GM23338 (cell line): Measurements from ENCODE around the gene GRID1. TPM values are rescaled to one million over a fixed set of nuclear protein-coding genes. Genes with fewer than 3 reads are reported as not detected.

Source experiments
- ATAC-seq: fragments of 200-7000 bp; cut with Tn5 transposase; 3 replicates; pipeline ENCODE4 v1.9.1; 2020
- DNase-seq: peaks from one replicate; pipeline ENCODE4 v3.0.0-alpha.2; 2015; ENCODE audit warnings: low spot score
- H2AFZ ChIP-seq: fragments of 200-600 bp; sonication (generic); 2 replicates; pipeline ENCODE4 v1.8.0; 2016; ENCODE audit warnings: antibody characterized with exemption, mild to moderate bottlenecking, moderate library complexity
- H3F3A ChIP-seq: fragments of 200-600 bp; sonication (generic); replicated peaks from 2 replicates; pipeline ENCODE4 v1.8.0; 2017; ENCODE audit warnings: antibody characterized with exemption, mixed run types, low read depth
- H3K27ac ChIP-seq: fragments of 200-600 bp; sonication (generic); 2 replicates; pipeline ENCODE4 v1.6.1; 2016; ENCODE audit warnings: low read depth
- H3K27me3 ChIP-seq: fragments of 200-600 bp; sonication (generic); 2 replicates; pipeline ENCODE4 v1.8.0; 2016; ENCODE audit warnings: mild to moderate bottlenecking, mixed run types, moderate library complexity; ENCODE audit not compliant: insufficient read depth
- H3K36me3 ChIP-seq: fragments of 200-600 bp; sonication (generic); 2 replicates; pipeline ENCODE4 v1.8.0; 2016; ENCODE audit warnings: mild to moderate bottlenecking; ENCODE audit not compliant: insufficient read depth
- H3K4me1 ChIP-seq: fragments of 200-600 bp; sonication (generic); 2 replicates; pipeline ENCODE4 v1.8.0; 2016; ENCODE audit warnings: mild to moderate bottlenecking, moderate library complexity; ENCODE audit not compliant: insufficient read depth
- H3K4me2 ChIP-seq: fragments of 200-600 bp; sonication (generic); 2 replicates; pipeline ENCODE4 v1.7.1; 2017; ENCODE audit warnings: mixed run types
- H3K4me3 ChIP-seq: fragments of 200-600 bp; sonication (generic); 2 replicates; pipeline ENCODE4 v1.6.1; 2016; ENCODE audit warnings: mixed run types
- H3K79me2 ChIP-seq: fragments of 200-600 bp; sonication (generic); replicated peaks from 2 replicates; pipeline ENCODE4 v1.8.0; 2017; ENCODE audit warnings: mild to moderate bottlenecking; ENCODE audit not compliant: insufficient read depth
- H3K9me2 ChIP-seq: fragments of 200-600 bp; sonication (generic); 2 replicates; pipeline ENCODE4 v1.8.0; 2017; ENCODE audit not compliant: insufficient read depth
- H4K20me1 ChIP-seq: fragments of 200-600 bp; sonication (generic); replicated peaks from 2 replicates; pipeline ENCODE4 v1.8.0; 2017; ENCODE audit warnings: mild to moderate bottlenecking; ENCODE audit not compliant: insufficient read depth
- H3K27ac Mint-ChIP-seq: 2 replicates; pipeline ENCODE4 v1.8.0; 2020; ENCODE audit warnings: inconsistent platforms, mild to moderate bottlenecking, moderate library complexity, mixed read lengths
- H3K27me3 Mint-ChIP-seq: 3 replicates; pipeline ENCODE4 v1.8.0; 2022; ENCODE audit warnings: low read depth, mild to moderate bottlenecking, moderate library complexity, mixed read lengths, inconsistent platforms; ENCODE audit not compliant: insufficient read depth, poor library complexity
- H3K36me3 Mint-ChIP-seq: 3 replicates; pipeline ENCODE4 v1.8.0; 2021; ENCODE audit warnings: low read depth, mild to moderate bottlenecking, inconsistent platforms, moderate library complexity, mixed read lengths
- H3K4me1 Mint-ChIP-seq: 3 replicates; pipeline ENCODE4 v1.8.0; 2020; ENCODE audit warnings: mild to moderate bottlenecking, inconsistent platforms, mixed read lengths
- H3K4me3 Mint-ChIP-seq: 3 replicates; pipeline ENCODE4 v1.8.0; 2021; ENCODE audit warnings: moderate library complexity, mild to moderate bottlenecking, inconsistent platforms, mixed read lengths
- H3K9me3 Mint-ChIP-seq: 3 replicates; pipeline ENCODE4 v1.8.0; 2020; ENCODE audit warnings: moderate library complexity, mild to moderate bottlenecking, inconsistent platforms, mixed read lengths
- EZH2 ChIP-seq: fragments of 200-600 bp; sonication (generic); IDR thresholded peaks from one replicate; pipeline ENCODE4 v1.8.0; 2017; ENCODE audit warnings: antibody characterized with exemption, mild to moderate bottlenecking, low read depth; ENCODE audit not compliant: unreplicated experiment
- EZH2phosphoT487 ChIP-seq: fragments of 200-600 bp; sonication (generic); IDR thresholded peaks from one replicate; pipeline ENCODE4 v1.8.1; 2018; ENCODE audit warnings: antibody characterized with exemption; ENCODE audit not compliant: unreplicated experiment
- JUNB ChIP-seq: IDR thresholded peaks from one replicate; pipeline ENCODE4 v1.6.1; 2016; ENCODE audit warnings: antibody characterized with exemption; ENCODE audit not compliant: unreplicated experiment
- NANOG ChIP-seq: IDR thresholded peaks from 2 replicates; pipeline ENCODE4 v1.6.1; 2016; ENCODE audit warnings: antibody characterized with exemption, borderline replicate concordance
- STAT1 ChIP-seq: IDR thresholded peaks from one replicate; pipeline ENCODE4 v1.6.1; 2016; ENCODE audit warnings: antibody characterized with exemption; ENCODE audit not compliant: unreplicated experiment
- ZNF114 ChIP-seq: fragments of 250-450 bp; sonication (Bioruptor Pico); IDR thresholded peaks from 2 replicates; pipeline ENCODE4 v1.5.0; 2020; ENCODE audit warnings: mild to moderate bottlenecking, moderate library complexity
- ZNF331 ChIP-seq: fragments of 250-450 bp; sonication (Bioruptor Pico); IDR thresholded peaks from 2 replicates; pipeline ENCODE4 v1.5.0; 2020; ENCODE audit warnings: low read depth, mild to moderate bottlenecking, moderate library complexity
- polyA plus RNA-seq: library from polyadenylated mRNA; unstranded; fragments of >200 nt; fragmentation: Nextera tagmentation; extraction: Ambion mirVana; gene quantifications from 2 replicates; pipeline ENCODE4 v1.2.1, GENCODE V29; 2016
- total RNA-seq: library from RNA; depleted of rRNA; stranded (reverse); fragments of >200 nt; shearing (Covaris generic); gene quantifications from 2 replicates; pipeline ENCODE4 v1.2.3, GENCODE V29; 2014
- TF ChIP-seq, protein P1 (sequence below), 2 experiments: fragments of 200-600 bp in 1 of 2; sonication (generic) in 1 of 2; conservative IDR thresholded peaks; 2 replicates each; pipeline versions ENCODE4 v1.5.1 to v1.6.1; 2016 to 2017; ENCODE audit warnings: antibody characterized with exemption in 2 of 2, low read depth in 2 of 2, mild to moderate bottlenecking in 2 of 2, moderate library complexity in 1 of 2

The GRID1 gene
- total and polyA plus RNA-seq, 2 experiments from 2014 or later, result 0.14 to 0.15 TPM

DNA sequence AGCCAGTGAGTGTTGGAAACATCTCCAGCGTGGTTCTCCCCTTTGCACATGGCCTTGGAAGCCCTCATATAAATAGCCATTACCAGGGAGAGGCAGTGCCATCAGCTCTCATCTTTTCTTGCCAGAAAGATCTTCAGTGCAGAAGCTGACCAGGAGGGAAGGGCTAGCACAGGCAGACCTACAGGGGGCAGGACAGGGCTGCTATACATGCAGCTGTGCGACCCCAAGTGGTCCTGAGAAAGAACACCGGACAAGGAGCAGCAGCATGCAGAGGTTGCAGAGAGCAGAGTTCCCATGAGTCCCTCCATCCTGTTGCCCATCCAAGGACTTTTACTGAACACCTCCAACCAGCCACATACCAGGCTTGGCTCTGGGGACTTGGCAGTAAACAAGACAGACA is 17.1 kb downstream of the GRID1 start:
- no peak for TF ChIP-seq ZNF331 (CRISPR knock-in tag)
- TF ChIP-seq, protein P1, sequence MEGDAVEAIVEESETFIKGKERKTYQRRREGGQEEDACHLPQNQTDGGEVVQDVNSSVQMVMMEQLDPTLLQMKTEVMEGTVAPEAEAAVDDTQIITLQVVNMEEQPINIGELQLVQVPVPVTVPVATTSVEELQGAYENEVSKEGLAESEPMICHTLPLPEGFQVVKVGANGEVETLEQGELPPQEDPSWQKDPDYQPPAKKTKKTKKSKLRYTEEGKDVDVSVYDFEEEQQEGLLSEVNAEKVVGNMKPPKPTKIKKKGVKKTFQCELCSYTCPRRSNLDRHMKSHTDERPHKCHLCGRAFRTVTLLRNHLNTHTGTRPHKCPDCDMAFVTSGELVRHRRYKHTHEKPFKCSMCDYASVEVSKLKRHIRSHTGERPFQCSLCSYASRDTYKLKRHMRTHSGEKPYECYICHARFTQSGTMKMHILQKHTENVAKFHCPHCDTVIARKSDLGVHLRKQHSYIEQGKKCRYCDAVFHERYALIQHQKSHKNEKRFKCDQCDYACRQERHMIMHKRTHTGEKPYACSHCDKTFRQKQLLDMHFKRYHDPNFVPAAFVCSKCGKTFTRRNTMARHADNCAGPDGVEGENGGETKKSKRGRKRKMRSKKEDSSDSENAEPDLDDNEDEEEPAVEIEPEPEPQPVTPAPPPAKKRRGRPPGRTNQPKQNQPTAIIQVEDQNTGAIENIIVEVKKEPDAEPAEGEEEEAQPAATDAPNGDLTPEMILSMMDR (conservative IDR thresholded peaks at IDR 0.05; ENCODE audit: low read depth in 2 of 2), result peak; percentile 91 to 97
- ATAC-seq (peak; percentile 95), DNase-seq (peak; percentile 89)
- no peaks in the 10 kb centered on the region for H3K27me3 ChIP-seq
- Mint-ChIP-seq H3K27me3 (peaks cover 19% of the 10 kb centered on the region), H3K27ac (no peak overlapping the region), H3K36me3 (no peaks in the 10 kb centered on the region), H3K4me1 (peaks cover 6% of the 10 kb centered on the region; the same call in 1 of the 3 replicates), H3K9me3 (no peaks in the 10 kb centered on the region), H3K4me3 (no peak overlapping the region)
- no peak overlapping the region; the same call in 1 of the 2 replicates for H2AFZ ChIP-seq
- H3K27ac ChIP-seq, result no peak overlapping the region
- H3K79me2 ChIP-seq, result no peaks in the 10 kb centered on the region
- no peaks in the 10 kb centered on the region for H3F3A ChIP-seq
- H3K4me1 ChIP-seq, result no peaks in the 10 kb centered on the region
- H4K20me1 ChIP-seq, result no peaks in the 10 kb centered on the region
- H3K4me3 ChIP-seq, result no peak overlapping the region
- H3K4me2 ChIP-seq, result no peak overlapping the region
- no peaks in the 10 kb centered on the region for H3K36me3 ChIP-seq
- H3K9me2 ChIP-seq, result no peaks in the 10 kb centered on the region

DNA sequence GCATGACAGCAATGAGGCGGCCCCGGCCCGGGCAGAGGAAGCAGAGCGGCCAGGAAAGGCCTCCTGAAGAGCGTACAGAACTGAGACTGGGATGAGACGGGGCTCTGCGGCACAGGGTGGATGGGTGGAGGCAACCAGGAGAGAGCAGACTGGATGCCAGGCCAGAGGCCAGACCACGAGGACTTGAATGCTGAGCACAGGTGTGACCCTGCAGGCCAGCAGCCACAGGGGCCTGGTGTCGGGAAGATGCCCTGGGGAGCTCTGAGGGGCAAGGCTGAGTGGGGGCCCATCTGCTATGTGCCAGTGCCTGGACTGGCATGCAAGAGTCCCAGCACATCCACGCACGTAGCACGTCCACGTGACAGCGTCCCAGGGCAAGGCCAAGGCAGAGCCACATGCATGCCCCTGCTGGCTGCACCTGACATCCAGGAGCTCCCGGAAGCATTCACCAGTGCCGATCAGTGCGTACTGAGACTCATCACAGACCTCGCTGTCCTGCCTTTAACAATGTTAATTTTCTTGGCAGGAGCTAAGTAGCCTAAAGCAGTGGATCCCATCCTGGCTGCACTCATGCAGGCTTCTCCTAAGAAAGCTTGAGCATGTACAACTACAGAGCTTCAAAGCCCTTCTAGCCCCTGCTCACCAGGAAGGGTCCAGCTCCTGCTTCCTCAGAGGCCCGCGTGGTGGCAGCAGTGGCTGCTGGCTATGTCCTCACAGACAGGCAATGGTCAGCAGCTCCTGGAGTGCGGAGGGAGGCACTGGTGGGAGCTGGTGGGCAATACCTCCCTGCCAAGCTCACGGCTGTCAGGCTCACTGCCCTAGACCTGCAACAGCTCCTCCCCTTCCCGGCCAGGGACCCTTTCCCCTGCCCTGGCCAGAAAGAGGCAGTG is 18.0 kb downstream of the GRID1 start:
- Mint-ChIP-seq H3K36me3 (no peaks in the 10 kb centered on the region), H3K27ac (no peak overlapping the region), H3K4me1 (peaks cover 6% of the 10 kb centered on the region; the same call in 1 of the 3 replicates), H3K4me3 (no peak overlapping the region), H3K27me3 (peaks cover 17% of the 10 kb centered on the region), H3K9me3 (no peaks in the 10 kb centered on the region)
- TF ChIP-seq, protein P1 (conservative IDR thresholded peaks at IDR 0.05; ENCODE audit: low read depth in 2 of 2), result peak; percentile 27 to 54
- TF ChIP-seq EZH2phosphoT487, result no peak
- Histone ChIP-seq H4K20me1 (no peaks in the 10 kb centered on the region), H3K27me3 (no peaks in the 10 kb centered on the region), H2AFZ (no peak overlapping the region), H3K4me3 (no peak overlapping the region), H3K27ac (no peak overlapping the region), H3K4me1 (no peaks in the 10 kb centered on the region), H3K9me2 (no peaks in the 10 kb centered on the region), H3K79me2 (no peaks in the 10 kb centered on the region), H3F3A (no peaks in the 10 kb centered on the region), H3K4me2 (no peak overlapping the region), H3K36me3 (no peaks in the 10 kb centered on the region)
- ATAC-seq, result peak; percentile 37
- DNase-seq, result peak; percentile 15

DNA sequence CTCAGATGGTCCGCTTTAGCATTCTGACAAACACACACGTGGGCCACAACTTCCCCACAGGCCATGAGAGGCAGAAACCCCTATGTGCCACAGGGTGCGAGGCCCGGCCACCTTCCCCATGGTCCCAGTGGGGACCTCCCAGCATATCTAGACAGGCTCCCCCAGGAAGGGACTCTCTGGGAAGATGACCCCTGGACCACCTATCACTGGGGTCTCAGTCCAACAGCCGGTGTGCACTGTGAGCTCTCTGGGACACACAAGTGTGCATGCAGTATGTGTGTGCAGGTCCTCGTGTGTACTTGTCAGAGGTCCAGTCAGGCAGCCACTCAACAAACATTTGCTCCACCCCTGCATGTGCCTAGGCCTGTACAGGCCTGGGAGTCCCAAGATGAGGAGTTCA is 18.7 kb downstream of the GRID1 start:
- H3K27ac ChIP-seq, result no peak overlapping the region
- no peaks in the 10 kb centered on the region for H3K9me2 ChIP-seq
- no peaks in the 10 kb centered on the region for H4K20me1 ChIP-seq
- no peaks in the 10 kb centered on the region for H3K4me1 ChIP-seq
- H3K79me2 ChIP-seq, result no peaks in the 10 kb centered on the region
- ATAC-seq (no peak), DNase-seq (no peak)
- H3K9me3 Mint-ChIP-seq, result no peaks in the 10 kb centered on the region
- H3F3A ChIP-seq, result no peaks in the 10 kb centered on the region
- H3K4me3 Mint-ChIP-seq, result no peak overlapping the region
- no peaks in the 10 kb centered on the region for H3K36me3 ChIP-seq
- H3K4me1 Mint-ChIP-seq, result peaks cover 6% of the 10 kb centered on the region; the same call in 1 of the 3 replicates
- no peak overlapping the region for H3K27ac Mint-ChIP-seq
- H3K27me3 ChIP-seq, result no peaks in the 10 kb centered on the region
- H2AFZ ChIP-seq, result no peak overlapping the region
- H3K36me3 Mint-ChIP-seq, result no peaks in the 10 kb centered on the region
- peaks cover 16% of the 10 kb centered on the region for H3K27me3 Mint-ChIP-seq
- H3K4me3 ChIP-seq, result no peak overlapping the region
- H3K4me2 ChIP-seq, result no peak overlapping the region
- TF ChIP-seq EZH2phosphoT487, result no peak
- no peak for TF ChIP-seq EZH2
- TF ChIP-seq JUNB, result no peak
- TF ChIP-seq ZNF114 (CRISPR knock-in tag), result no peak
- TF ChIP-seq NANOG, result no peak
- no peak for TF ChIP-seq ZNF331 (CRISPR knock-in tag)
- TF ChIP-seq STAT1, result no peak
- TF ChIP-seq, protein P1 (conservative IDR thresholded peaks at IDR 0.05; ENCODE audit: low read depth in 2 of 2), result no peak
